SH-SY5Y (cell line): ENCODE results near the gene CYP26C1.

Experiments used
- GATA2 ChIP-seq: IDR thresholded peaks from 2 replicates; pipeline ENCODE4 v1.6.1; 2011; ENCODE audit warnings: mild to moderate bottlenecking, low read depth, low read length
- GATA3 ChIP-seq: IDR thresholded peaks from 2 replicates; pipeline ENCODE4 v1.6.1; 2011; ENCODE audit warnings: low read depth, mild to moderate bottlenecking, low read length, moderate library complexity

DNA sequence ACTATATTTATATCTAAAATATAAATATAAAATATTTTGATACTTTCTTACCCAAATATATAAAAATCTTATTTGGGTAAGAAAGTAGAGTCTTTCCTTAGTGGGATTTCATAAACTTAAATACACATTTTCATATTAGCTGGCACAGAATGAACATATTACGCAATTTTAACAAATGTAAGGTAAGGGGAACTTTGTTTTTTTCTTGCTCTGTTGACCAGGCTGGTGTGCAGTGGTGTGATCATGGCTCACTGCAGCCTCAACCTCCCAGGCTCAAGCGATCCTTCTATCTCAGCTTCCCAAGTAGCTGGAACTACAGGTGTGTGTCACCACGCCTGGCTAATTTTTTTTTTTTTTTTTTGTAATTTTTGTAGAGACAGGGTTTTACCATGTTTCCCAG is 31.4 kb downstream of the CYP26C1 start:
- TF ChIP-seq GATA3: no peak
- no peak for TF ChIP-seq GATA2
